LNCaP clone FGC (cell line): Measurements from ENCODE around the gene HIBADH.

Experiments
- DNase-seq: peaks from one replicate; pipeline ENCODE4 v3.0.0-alpha.2; 2011; ENCODE audit warnings: low read depth
- H3K4me3 ChIP-seq: 2 replicates; pipeline ENCODE4 v1.5.1; 2011; ENCODE audit warnings: mild to moderate bottlenecking, low read depth, low read length, control low read depth
- TF ChIP-seq, protein P1 (sequence below): IDR thresholded peaks from 2 replicates; pipeline ENCODE4 v1.5.1; 2012; ENCODE audit warnings: mild to moderate bottlenecking; ENCODE audit not compliant: control insufficient read depth, insufficient read depth; ENCODE audit errors: extremely low read depth

HIBADH gene

DNA sequence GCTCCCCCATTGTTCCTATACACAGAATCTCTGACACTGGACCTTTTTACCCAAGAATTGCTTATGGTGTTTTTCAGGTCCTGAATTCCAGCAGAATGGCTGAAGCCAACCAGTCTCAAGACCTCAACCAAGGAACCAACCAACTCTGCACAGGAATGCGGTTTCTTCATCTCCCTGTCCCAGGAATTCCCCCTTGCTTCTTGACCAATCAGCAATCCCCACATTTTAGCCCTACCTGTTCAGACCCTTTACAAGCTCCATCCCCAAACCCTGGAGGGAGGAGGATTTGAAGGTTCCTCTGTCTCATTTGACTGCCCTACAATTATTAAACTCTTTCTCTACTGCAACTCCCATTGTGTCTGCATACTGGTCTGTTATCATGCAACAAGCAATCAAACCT, 35.5 kb downstream of the HIBADH start:
- DNase-seq, result no peak
- TF ChIP-seq, protein P1, sequence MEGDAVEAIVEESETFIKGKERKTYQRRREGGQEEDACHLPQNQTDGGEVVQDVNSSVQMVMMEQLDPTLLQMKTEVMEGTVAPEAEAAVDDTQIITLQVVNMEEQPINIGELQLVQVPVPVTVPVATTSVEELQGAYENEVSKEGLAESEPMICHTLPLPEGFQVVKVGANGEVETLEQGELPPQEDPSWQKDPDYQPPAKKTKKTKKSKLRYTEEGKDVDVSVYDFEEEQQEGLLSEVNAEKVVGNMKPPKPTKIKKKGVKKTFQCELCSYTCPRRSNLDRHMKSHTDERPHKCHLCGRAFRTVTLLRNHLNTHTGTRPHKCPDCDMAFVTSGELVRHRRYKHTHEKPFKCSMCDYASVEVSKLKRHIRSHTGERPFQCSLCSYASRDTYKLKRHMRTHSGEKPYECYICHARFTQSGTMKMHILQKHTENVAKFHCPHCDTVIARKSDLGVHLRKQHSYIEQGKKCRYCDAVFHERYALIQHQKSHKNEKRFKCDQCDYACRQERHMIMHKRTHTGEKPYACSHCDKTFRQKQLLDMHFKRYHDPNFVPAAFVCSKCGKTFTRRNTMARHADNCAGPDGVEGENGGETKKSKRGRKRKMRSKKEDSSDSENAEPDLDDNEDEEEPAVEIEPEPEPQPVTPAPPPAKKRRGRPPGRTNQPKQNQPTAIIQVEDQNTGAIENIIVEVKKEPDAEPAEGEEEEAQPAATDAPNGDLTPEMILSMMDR, result no peak
- H3K4me3 ChIP-seq, result no peak overlapping the region

DNA sequence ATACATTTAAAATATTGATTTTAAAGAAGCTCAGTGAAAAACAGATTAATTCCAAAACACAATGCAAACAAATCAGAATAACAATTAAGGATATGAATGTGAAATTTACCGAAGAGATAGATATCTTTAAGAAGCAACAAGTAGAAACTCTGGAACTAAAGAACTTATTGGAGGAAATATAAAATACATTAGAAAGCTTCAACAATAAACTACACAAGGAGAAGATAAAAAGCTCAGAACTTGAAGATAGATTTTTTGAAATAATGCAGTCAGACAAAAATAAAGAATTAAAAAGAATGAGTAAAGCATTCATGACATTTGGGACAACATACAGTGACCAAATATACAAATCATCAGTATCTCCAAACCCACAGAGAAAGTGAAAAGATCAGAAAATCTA, 43.2 kb downstream of the HIBADH start:
- DNase-seq, result no peak
- H3K4me3 ChIP-seq, result no peak overlapping the region
- TF ChIP-seq, protein P1, result no peak

DNA sequence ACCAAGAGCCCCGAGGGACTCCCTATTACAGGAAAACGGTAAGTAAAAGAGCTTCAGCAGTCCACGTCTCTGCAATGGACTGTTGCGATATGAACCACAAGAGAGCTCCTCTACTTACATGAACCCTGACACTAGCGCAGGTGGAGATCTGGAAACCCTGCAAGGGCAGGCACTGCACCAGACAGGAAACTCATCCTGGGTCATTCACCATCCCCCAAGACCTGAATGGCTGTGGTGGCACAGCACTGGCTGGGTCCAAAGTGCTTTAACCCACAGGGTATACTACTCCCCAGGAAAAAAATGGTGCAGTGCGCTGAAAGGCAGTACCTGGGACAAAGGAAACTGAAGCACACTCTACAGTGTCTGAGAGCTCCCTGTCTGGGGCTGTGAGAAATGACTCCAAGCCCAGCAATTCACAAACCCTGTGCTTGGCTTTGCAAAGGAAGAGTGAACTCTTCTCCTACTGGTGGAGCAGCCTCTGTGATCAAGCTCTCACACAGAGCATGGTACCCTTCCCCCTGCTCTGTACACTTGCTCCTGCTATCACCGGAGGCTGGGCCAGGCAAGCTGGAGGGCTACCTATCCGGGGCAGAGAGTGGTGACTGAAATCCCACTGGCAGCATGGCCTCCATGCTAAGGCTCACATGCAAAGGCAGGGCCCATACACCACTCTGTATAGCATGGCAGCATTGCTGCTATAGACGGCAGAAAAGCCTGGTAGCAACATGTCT, 44.9 kb downstream of the HIBADH start:
- TF ChIP-seq, protein P1, result no peak
- H3K4me3 ChIP-seq, result no peak overlapping the region
- DNase-seq, result no peak

DNA sequence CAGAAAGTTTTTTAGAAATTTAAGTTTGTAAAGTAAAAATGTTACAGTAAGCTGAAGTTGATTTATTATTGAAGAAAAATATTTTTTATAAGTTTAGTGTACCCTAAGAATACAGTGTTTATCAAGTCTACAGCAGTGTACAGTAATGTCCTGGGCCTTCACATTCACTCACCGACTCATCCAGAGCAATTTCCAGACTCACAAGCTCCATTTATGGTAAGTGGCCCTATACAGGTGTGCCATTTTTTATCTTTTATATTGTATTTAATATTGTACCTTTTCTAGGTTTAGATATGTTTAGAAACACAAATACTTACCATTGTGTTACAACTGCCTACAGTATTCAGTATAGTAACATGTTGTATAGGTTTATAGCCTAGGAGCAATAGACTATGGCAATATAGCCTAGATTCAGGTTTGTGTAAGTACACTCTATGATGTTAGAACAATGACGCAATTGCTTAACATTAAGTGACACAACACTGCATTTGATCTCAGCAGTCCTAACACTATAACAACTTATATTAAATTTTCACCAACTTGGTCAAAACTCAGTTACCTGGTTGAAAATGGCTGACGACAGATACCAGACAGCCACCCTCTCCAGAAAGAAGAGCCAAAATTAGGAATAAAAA, 45.7 kb downstream of the HIBADH start:
- TF ChIP-seq, protein P1, result no peak
- DNase-seq, result no peak
- H3K4me3 ChIP-seq, result no peak overlapping the region

DNA sequence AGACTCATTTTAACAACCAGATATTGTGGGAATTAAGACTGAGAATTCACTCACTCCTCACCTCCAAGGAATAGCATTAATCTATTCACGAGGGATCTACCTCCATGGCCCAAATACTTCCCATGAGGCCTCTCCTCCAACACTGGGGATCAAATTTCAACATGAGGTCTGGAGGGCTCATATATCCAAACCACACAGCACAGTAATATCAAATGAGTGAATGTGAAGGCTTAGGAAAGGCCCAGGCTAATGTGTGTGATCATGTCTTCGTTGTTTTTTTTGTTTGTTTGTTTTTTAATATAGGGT, 46.5 kb downstream of the HIBADH start:
- DNase-seq, result no peak
- TF ChIP-seq, protein P1, result no peak
- H3K4me3 ChIP-seq, result no peak overlapping the region

DNA sequence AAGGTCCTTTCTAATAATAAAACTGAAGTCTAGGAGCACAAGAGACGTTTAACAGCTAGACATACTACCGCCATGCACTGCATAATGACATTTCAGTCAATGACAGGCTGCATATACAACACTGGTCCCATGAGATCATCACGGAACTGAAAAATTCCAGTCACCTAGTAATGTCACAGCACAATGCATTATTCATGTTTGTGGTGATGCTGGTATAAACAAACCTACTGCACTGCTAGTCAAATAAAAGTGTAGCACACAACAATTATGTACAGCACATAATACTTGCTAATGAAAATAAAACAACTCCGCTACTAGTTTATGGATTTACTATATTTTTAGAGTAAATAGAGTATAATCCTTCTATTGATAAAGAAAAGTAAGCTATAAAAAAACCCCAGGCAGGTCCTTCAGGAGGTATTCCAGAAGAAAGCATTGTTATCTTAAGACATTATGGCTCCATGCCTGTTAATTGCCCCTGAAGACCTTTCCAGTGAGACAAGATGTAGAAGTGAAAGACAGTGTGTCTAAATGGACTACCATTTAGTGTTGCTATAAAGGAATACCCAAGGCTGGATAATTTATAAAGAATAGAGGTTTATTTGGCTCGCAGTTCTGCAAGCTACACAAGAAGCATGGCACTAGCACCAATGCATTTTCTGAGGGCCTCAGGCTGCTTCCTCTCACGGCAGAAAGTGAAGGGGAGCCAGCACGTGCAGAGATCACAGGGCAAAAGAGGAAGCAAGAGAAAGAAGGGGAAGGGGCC, 47.1 kb downstream of the HIBADH start:
- H3K4me3 ChIP-seq, result no peak overlapping the region
- no peak for DNase-seq
- TF ChIP-seq, protein P1, result no peak

DNA sequence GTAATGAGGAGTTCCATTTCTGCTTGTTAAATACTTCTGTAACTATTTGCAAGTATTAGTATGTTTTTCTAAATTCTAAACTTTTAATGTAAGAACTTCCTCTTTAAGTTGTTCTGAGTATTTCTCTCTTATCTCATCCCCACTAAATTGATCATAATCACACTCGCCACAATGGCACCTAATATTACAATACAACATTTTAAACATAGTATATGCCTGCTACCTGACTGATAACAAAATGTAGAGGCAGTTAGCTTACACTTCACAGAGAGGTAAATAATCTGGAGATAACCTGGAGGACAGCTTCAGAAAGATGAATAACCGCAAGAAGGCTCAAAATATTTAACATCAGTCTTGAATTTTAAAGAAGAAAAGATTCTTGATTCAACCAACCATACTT, 48.6 kb downstream of the HIBADH start:
- H3K4me3 ChIP-seq, result no peak overlapping the region
- TF ChIP-seq, protein P1, result no peak
- DNase-seq, result no peak
